ENCODE results near the gene NINJ2.

DNA sequence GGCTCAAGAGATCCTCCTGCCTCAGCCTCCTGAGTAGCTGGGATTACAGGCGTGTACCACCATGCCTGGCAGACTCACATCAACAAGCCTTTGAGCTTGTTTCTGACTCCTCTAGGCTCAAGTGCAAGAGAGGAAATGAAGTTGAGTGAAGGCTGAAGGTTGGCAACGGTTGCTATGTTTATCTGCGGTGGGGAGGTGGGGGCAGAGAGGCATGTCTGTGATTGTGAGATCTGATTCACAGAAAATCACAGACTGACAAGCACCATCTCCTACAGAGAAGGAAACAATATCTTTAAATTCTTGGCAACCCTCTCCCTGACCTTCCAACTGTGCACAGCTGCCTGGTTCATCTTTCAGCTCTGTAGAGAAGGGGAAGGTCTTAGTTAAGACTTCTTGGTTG, 22.1 kb upstream of the NINJ2 start:
- TF ChIP-seq, protein P1, sequence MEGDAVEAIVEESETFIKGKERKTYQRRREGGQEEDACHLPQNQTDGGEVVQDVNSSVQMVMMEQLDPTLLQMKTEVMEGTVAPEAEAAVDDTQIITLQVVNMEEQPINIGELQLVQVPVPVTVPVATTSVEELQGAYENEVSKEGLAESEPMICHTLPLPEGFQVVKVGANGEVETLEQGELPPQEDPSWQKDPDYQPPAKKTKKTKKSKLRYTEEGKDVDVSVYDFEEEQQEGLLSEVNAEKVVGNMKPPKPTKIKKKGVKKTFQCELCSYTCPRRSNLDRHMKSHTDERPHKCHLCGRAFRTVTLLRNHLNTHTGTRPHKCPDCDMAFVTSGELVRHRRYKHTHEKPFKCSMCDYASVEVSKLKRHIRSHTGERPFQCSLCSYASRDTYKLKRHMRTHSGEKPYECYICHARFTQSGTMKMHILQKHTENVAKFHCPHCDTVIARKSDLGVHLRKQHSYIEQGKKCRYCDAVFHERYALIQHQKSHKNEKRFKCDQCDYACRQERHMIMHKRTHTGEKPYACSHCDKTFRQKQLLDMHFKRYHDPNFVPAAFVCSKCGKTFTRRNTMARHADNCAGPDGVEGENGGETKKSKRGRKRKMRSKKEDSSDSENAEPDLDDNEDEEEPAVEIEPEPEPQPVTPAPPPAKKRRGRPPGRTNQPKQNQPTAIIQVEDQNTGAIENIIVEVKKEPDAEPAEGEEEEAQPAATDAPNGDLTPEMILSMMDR (IDR thresholded peaks at IDR 0.05), result no peak
- no peak for TF ChIP-seq POLR2A (IDR thresholded peaks at IDR 0.05)
